ENCODE measurements around the gene NPM3.
"Not testable (repeated sequence)": the region's sequence is repeated elsewhere in the genome, so short reads cannot be mapped to it uniquely, and the experiment has no call there.

The NPM3 gene

DNA sequence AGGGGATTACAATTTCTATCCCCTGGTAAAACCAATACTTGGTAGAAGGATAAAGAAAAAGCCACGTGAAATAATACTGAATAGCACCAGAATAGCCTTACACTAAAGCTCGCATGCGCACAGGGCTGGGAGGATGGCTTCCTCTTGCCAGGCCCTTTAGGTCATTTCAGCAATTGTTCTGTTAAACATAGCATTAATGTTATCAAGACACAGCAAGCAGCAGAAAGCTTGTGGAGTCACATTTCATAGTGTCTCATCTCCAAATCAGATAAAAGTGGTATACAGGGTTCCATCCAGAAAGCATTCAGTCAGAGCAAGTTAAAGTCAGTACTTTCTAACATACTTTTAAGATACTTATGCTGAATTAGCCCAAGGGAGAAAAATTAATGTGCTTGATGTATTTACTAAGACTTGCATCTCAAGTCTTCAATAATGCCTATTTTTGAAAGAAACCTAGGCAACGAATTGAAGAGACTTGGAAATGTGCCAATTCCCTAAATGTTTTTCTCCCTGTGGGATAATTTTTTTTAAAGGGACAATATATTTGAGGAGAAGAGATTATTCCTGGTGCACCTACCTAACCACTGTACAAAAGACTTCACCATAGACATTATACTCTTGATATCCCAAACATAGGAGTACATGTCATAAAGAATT, 14.3 kb upstream of the NPM3 start:
- TF ChIP-seq CTCF (IDR thresholded peaks at IDR 0.05; ENCODE audit: low read depth, low read length), result no peak
- no peak overlapping the region for H3K4me3 ChIP-seq (ENCODE audit: low read depth, low read length)

- TF ChIP-seq CTCF (IDR thresholded peaks at IDR 0.05; ENCODE audit: low read depth, low read length), result no peak
- no peak overlapping the region for H3K4me3 ChIP-seq (ENCODE audit: low read depth, low read length)
These were observed 10.3 kb upstream of the NPM3 start for GRCh38 chr10:101793526-101793925.

DNA sequence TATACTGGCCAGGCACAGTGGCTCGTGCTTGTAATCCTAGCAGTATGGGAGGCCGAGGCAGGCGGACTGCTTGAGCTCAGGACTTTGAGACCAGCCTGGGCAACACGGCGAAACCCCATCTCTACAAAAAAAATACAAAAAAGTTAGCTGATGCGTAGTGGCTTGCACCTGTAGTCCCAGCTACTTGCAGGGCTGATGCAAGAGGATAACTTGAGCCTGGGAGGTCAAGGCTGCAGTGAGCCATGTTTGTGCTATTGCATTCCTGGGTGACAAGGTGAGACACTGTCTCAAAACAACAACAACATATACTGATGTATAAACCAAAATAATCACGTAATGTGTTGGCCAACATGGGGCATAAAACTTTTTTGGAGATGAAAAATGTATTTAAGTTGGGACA, 6.4 kb upstream of the NPM3 start:
- no peak for TF ChIP-seq CTCF (IDR thresholded peaks at IDR 0.05; ENCODE audit: low read depth, low read length)
- no peak overlapping the region for H3K4me3 ChIP-seq (ENCODE audit: low read depth, low read length)

- not testable (repeated sequence) for H3K4me3 ChIP-seq (ENCODE audit: low read depth, low read length)
These were observed 6.0 kb upstream of the NPM3 start for GRCh38 chr10:101789231-101789630.

GRCh38 chr10:101785801-101786200, 2.6 kb upstream of the NPM3 start:
- TF ChIP-seq CTCF (IDR thresholded peaks at IDR 0.05; ENCODE audit: low read depth, low read length), result no peak
- H3K4me3 ChIP-seq (ENCODE audit: low read depth, low read length), result no peak overlapping the region

- no peak for TF ChIP-seq CTCF (IDR thresholded peaks at IDR 0.05; ENCODE audit: low read depth, low read length)
These were observed 1.3 kb upstream of the NPM3 start for GRCh38 chr10:101784558-101784957.

GRCh38 chr10:101783736-101784118, 481 bp upstream of the NPM3 start:
- H3K4me3 ChIP-seq (ENCODE audit: low read depth, low read length), result peak overlapping the region; percentile 93

More at GRCh38 chr10:101784558-101784957, 1.3 kb upstream of the NPM3 start:
- H3K4me3 ChIP-seq (ENCODE audit: low read depth, low read length), result no peak overlapping the region

More at GRCh38 chr10:101783736-101784118, 481 bp upstream of the NPM3 start:
- no peak for TF ChIP-seq CTCF (IDR thresholded peaks at IDR 0.05; ENCODE audit: low read depth, low read length)

Measured in WI38 (cell line).